Activated T-cell treated with anti-CD3 and anti-CD28 coated beads for 4 hours (primary cell): ENCODE measurements around the gene PXYLP1.
A peak's percentile ranks its signal among the peaks of the same experiment; 100 is the strongest.

Experiments
- DNase-seq: peaks from one replicate; pipeline ENCODE4 v3.0.0-alpha.2; 2020

PXYLP1 gene

DNA sequence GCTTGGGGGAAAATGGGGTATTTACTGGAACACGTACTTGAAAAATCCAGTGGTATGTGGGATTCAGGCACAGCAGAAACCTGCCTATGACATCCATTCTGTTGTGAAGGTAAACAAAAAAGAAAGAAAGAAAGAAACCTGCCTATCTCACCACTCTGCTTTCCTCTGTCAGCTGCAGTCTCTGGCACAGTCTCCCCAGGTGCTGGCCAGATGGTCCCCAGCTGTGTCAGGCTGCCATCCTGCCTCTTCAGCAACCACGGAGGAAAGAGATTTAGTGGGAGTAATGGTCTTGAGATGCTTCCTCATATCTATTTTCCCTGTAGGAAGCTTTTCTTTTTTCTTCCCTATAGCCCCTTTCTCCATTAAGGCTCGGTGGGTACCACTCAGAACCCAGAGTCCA, 2.5 kb upstream of the PXYLP1 start:
- no peak for DNase-seq

DNA sequence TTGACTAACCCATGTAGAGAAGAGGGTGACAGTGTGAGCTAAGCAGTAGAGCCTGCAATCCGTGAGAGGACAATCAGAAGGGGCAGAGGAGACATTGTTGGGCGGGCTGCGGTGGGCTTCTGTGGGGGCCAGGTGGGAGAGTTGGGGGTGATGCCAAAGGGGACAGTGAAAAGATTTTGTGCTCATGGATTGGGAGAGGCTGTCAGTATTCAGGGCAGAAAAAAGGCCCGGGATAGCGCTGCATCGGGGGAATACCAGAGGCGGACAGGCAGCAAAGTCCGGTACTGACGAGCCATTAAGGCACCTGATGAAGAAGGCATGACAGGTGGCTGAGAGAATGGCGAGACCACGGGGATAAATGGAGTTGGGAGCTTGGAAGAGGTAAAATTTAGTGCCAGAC, 1.3 kb upstream of the PXYLP1 start:
- no peak for DNase-seq

DNA sequence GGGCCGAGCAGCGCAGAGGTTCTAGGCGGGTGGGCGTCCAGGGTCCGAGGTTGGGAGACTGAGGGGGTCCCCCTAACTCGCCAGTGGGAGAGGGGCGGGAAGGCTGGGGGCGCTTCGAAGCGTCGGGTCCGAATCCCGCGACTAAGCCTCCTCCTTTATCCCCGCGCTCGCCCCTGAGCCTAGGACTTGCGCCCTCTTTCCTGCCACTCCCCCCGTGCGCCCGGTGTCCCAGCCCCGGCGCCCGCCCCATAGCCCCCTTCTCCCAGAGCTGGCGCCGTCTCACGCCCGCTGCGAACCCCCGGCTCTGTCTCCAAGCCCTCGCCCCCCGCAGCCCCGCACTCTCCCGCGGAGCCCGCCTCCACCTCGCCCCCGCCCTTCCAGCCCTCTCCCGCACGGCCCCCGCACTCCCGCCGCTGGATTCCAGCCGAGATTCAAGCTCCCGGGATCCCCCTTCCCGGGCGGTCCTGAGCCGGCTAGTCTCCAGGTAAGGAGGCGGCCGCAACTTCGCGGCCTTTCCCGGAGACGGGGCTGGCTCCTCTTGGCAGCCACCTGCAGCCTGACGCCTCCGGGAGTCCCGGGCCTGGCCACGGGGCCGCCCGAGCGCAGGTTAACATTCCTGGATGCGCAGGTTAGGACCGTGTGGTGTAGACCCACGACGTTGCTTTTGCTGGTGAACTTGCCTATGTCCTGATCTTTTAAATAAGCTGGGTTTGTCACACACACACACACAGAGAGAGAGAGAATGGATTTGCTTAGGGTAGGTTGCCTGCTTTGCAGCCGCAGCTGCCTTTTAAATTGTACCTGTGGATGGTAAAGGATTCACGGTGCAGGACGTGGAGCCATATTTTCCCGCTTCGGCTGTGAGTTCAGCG, 563 bp downstream of the PXYLP1 start:
- DNase-seq, result no peak

DNA sequence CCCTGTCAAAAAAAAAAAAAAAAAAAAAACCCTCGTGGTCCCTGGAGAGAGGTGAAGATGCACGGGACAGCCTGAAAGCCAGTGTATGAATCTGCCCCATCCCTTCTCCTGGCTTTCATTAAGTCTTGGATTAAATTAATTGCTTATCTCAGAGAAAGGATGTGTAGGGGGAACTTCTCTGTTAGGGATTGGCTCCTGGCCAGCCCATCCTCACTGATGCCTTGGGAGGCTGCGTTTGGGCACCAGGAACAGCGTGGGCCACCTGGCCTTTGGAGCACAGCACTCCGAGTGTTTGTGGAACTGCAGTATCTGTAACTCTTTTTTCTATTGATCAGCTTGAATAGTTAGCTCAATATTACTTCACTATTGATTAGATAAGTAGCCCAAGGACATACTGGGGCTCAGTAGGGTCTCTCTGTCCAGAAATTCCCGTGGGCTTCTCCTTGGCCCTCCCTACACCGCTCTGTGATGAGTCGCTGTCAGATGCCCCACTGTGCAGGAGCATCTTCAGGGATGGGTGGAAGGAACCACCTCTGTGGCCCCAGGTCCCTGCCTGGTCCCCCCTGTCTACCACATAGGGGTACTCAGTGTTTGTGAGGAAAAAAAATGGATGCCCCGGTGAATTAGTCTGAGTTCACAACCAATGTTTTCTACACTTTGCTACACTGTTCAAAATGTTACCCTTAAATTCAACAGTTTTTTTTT, 2.0 kb downstream of the PXYLP1 start:
- no peak for DNase-seq

DNA sequence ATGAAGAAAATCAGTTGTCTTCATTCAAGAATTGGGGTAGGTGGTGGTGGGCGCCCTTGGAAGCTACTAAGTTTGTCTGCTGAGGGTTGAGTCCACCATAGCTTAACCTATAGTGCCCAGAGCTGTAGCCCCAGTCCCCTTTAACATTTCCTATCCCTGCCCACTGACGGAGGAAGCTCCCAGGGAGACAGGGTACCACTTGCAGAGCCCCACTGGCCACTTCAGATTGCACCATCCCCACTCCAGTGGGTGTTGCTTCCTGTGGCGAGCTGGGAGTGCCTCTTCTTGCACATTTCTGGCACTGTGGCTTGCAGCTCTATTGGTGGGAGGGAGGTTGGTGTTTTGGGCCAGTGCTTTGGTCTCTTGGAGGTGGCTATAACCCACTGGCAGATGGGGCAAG, 2.7 kb downstream of the PXYLP1 start:
- DNase-seq, result no peak

DNA sequence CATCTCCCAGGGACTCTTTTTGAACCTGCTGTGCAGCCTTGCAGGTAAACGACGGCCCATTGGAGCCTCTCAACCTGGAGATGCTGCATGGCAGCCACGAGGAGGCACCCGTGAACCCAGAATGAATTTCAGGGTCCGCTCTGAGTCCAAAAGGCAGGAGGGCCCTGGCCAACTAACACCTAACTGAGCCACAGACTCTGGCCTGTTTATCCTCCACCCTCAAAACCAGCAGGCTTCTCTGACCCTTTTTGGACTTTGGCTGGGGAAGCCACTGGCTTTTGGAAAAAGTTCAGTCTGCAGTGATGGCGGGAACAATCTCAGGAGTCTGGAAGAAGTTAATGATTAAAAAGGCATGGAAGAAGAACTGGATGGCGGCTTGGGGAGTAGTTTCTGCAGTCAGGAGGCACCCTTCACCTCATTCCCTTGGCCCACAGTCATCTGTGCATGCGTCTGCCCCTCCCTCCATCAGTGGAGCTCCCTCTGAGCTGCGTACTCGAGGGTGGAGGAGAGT, 4.1 kb downstream of the PXYLP1 start:
- DNase-seq, result no peak

DNA sequence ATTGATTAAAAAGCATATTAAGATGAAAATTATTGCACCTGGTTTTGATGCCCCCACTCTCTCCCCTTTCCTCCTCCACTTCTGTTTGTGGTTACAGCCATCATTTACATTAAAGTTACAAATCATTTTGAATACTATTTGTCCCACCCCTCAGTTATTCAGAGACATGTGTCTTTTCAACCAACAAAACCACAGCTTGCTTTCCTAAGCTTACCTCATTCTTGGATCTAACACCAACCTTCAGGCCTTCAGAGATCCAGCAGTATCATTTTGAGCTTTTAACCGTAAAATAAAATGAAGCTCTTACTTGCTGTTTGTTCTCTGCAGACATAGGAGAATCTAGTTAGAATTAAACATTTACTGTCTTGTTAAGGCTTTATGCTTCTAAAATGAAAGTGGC, 4.7 kb downstream of the PXYLP1 start:
- no peak for DNase-seq

DNA sequence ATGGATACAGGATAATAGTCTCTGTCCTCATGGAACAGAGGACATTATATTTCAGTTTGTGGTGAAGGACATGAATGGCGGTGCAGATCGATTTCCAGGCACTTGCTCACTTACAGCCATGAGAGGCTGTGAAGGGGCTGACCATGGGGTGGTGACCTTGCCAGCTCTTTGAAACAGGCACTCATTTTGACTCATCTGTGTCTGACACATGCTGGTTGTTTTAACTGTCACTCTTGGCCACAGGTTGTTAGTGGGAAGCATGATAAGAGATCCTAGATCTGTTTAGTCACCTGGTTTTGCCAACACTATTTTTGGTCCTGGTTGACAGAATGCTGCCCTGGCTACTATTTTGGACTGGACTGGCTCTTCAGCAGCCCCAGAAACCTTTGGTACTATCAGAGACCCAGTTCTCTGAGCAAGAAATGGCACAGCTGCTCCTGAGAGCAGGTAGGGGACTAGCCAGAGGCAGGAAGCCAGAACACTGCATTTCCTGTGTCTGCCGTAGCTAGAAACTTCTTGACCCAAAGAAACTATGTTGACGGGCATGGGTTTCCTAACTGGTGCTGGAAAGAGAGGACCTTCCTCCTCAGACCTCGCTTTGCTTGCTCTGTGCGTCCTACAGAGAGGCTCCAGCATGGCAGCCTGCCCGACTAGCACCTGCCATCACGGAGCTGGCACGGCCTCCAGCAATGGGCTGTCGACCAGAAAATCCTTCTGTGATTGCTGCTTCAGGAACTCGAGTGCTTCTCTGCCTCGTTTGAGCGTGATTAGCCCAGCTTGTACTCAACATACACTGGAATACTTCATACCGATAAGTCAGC, 6.3 kb downstream of the PXYLP1 start:
- DNase-seq, result no peak

DNA sequence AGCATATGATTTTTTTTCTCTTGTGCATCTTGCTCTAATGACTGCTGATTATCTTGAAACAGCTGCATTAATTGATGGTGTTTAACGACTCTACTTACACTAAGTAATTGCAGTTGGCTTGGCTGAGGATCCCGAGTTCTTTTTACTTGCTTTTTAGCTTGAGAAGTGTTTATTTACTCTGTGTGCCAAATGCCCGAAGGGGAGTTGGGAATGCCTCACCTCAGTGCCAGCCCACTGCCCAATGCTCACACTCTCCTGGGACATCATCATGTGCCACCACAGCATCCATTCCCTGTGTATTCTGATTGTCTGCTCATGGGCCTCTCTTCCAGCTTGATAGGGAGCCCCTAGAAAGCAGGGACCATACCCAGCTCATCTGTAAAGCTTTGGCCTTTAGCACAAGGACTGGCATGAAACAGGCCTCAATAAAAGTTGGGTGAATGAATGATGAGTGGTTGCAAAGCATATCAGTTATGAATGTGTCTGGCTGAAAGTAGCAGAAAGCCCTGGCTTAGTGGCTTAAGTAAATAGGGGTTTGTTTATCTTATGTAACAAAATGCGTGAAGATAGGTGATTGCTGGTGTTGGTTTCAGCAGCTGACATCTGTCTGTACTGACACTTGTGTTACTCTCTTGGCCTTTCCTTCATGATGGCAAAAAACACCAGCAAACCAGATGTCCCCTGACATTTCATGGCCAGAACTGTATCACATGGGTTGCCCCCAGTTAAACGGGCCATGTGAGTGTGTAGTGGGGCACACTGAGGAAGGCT, 8.1 kb downstream of the PXYLP1 start:
- no peak for DNase-seq

DNA sequence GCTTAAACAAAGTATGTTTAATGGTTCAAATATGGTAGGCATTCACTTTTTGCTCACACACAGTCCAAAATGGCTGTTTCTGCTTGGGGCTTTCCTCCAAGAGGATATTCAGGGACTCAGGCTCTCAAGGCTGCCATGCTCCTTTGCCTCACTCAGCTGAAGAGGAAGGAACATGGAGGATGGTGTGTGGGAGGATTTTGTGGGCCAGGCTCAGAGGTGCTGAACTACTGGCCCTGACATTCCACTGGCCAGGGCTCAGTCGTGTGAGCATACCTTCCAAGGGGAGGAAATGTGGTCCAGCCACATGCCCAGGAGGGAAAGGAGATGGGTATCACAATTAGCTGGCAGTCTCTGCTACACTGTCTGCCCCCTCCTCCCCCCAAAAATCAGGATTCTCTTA, 8.7 kb downstream of the PXYLP1 start:
- DNase-seq, result no peak

DNA sequence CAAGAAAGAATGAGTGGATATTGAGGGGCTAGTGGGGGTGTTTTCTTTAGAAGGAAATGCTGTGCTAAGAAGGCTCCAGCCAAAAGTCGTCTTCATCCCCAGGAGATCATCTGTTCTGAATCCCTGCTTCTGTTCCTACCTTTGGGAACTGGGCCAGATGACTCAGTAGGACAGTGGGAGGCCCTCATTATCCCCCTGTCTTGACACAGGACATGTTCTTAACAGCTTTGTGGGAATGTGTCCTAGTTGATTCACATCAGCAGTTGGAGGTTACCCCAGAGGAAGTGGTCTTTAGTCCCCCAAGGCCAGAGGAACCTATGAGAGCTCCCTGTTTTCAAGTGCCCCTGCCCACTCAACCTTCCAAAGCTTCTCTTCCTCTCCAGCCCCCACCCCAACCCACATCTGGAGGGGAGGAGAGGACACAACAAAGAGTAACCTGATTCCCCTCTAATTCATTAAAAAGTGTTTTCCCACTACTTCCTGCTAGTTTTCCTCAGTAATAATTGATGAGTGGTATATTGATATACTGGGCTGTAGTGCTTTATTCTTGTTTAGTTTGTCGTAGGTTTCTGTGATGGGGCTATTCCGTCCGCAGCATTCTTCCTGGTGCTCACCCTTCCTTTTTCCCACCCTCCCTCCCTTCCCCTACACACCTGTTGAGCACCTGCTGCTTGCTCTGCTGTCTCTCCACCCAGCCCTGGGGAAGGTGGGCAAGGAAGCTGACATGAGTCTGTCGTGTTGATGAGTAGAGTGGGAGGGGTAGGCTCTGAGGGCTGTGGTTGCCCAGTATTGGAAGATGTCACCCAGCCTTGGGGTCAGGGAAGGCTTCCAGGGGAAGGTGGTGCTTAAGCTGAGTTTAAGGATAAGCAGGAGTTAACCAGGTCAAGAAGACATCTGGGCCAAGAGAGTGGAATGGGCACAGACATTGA, 9.3 kb downstream of the PXYLP1 start:
- no peak for DNase-seq

DNA sequence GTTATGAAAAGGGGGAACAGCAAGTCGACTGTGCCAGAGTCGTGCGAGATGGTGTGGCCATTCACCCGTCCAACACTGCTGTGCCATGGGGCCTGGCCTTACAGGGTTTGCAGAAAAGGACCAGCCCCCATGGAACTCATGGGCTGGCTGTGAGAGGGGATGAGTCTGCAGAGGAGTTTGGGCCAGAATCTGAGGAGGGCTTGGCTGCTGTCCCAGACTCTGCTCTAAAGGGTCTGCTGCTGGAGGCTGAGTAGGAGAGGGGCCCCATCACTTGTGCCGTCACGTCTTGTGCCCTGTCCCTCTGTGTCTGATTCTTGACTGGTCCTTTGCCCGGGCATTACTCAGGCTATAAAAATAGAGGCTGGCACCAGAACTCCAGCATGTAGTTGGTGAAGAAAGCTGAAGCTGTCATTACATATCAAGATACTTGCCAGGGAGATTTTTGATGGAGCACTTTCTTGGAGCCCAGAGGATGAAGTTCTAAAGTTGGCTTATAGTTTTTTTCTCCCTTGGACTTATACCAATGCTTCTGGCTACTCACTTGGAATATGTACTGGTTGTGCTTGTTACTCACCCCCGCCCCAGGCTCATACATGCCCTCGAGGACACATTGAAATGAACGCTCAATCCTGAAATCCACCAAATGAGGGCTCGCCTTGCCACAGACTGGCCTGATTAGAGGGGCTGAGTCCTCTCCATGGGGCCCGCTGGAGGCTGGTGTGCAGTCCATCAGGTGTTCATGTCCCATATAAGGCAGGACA, 10.2 kb downstream of the PXYLP1 start:
- no peak for DNase-seq

DNA sequence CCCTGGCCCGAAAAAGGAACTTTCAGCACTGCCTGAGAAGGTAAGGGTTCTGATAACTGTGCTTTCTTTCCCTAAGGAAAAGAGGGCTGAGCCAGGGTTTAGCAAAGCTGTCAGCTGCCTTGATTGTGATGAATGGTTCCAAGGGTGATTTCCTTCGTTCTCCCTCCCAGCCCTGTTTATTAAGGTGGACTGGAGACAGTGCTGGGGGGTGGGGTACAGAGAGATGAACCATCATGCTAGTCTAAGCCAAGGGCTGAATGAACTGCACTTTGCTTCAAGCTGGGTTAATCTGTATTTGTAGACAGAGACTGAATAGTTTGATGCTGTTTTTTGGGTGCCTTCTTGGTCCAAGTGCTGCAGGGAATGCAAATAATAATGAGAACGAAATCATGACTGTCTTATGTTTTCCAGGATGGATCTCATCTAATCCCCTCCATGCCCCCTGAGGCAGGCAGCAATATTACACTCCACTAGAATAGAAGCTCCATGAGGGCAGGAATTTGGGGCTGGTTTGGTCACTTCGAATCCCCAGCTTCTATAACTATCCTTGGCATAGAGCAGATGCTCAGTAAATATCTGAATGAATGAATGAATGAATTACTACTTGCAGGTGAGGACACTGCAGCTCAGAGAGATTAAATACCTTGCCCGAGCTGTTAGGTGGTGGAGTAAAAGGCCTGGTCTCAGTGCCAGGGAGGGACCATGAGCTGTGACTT, 10.9 kb downstream of the PXYLP1 start:
- DNase-seq, result no peak

DNA sequence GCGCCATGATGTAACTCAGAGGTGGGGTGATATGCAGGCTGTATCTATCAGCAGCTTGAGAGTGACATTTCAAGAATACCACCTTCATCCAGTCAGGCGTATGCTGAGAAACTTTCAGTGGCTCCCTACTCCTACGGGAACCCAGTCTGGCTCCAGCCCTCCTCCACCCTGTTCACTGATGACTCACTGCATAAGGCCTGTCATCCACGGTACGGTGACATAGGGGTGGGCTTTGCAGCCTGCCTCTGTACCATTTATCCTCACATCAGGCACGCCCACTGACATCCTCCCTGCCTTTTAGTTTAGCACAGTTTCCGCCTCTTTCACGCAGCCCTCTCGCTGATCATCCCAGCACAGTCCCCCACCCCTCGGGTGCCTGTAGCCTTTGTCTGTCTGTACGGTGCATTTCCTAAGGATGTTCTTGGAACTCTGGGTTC, 11.7 kb downstream of the PXYLP1 start:
- peak; percentile 57 for DNase-seq

DNA sequence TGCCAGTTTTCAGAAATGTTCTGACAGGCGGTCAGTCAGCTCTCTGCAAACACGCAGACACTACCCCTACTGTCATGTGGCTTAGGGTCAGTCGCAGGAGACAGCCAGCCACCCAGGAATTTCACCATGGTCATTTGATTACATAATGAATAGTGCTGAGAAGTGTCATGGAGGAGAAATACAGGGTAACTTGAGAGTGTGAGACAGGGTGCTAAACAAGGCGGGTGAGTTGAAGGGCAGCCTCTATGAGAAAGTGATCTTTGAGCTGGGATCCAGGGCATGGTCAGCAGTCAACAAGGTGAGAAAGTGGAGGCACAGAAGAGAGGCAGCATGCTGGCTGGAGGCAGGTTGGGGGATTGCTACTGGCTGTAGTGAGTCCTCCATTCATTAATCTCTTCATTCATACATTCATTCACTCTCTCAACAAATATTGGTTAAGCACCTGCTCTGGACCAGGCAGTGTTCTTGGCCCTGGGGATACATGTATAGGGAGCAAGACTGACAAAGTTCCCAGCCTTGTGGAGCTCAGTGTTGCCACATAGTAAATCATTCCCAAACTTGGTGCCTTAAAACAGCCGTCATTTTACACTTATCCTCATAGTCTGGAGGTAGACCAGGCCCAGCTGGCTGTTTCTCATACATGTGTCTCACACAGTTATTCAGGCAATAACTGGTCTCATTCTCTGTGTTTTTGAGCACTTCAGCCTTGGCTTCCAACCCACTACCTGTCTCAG, 14.8 kb downstream of the PXYLP1 start:
- no peak for DNase-seq

DNA sequence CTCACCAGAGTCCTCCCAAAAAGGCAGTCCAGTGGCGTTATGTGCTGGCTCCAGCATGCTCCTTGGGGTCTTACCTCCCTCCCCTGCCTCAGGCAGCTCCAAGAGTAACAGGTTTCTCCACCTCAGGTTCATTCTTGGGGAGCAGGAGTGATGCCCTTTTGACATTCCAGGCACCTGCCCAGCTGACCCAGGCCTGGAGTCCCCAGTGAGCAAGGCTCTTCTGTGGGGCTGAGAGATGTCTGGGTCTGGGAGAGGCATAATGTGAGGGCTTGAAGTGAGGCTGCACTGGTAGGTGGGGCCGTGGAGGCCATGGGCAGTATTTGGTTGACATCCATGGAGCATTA, 15.3 kb downstream of the PXYLP1 start:
- DNase-seq, result no peak

DNA sequence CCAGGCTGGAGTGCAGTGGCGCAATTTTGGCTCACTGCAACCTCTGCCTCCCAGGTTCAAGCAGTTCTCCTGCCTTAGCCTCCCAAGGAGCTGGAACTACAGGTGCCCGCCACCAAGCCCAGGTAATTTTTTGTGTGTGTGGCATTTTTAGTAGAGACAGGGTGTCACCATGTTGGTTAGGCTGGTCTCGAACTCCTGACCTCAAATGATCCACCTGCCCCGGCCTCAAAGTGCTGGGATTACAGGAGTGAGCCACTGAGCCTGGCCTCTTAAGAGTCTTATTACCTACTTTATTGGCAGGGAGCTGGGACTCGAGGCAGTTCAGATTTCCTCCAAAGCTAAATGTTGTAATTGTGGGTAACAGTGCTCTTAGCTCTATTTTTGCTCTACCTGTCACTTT, 16.4 kb downstream of the PXYLP1 start:
- DNase-seq, result no peak

DNA sequence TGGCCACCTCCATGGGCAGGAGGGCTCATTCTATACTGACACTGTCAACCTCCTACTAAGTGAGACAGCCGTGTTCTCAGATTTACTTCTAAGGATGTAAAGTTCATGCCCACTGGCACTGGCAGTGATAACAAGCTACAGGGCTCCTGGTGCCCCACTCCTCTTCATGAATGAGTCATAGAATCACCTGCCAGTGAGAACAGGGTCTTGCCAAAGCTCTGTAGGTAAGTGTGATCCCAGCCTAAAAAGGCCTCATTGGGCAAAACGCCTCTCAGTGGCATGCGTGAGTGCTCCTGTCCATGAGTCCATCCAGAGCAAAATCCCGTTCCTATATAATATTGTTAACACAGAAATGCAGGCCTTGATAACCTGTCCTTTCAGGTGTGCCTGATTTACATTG, 17.4 kb downstream of the PXYLP1 start:
- no peak for DNase-seq

DNA sequence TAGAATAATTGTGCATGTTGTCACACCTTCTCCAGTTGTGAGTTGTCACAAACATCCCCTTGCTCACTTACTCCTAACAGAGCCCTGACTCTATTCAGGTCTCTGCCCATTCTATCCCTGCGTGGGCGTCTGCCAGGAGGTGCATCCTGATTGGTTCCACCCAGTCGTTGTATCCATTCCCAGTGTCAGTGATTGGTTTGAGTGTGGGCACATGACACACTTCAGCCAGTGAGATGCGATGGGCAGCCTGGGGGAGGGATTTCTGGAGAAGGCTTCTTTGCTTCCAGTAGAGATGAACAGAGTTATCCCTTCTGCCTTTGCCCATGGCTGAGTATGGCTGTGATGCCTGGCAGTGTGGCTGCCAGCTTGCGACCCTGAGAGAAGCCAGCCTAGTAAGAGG, 18.7 kb downstream of the PXYLP1 start:
- DNase-seq, result no peak
